Measurements from ENCODE around the gene DLAT.
"Not testable (repeated sequence)": the region's sequence is repeated elsewhere in the genome, so short reads cannot be mapped to it uniquely, and the experiment has no call there.

DLAT gene

DNA sequence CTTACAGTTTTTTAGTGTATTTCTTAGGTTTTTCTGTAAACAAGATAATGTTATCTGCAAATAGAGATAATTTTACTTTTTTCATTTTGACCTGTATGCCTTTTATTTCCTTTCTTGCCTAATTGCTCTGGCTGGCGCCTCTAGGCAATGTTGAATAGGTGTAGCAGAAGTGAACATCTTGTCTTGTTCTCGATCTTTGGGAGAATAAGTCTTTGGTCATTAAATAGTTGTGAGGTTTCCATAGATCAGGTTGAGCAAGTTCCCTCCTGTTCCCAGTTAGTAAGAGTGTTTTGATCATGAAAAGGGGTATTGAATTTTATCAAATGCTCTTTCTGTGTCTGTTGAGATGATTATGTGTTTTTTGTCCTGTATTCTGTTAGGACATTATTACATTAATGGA is 24.6 kb downstream of the DLAT start:
- no peak for DNase-seq (ENCODE audit: low read depth in 2 of 2)

DNA sequence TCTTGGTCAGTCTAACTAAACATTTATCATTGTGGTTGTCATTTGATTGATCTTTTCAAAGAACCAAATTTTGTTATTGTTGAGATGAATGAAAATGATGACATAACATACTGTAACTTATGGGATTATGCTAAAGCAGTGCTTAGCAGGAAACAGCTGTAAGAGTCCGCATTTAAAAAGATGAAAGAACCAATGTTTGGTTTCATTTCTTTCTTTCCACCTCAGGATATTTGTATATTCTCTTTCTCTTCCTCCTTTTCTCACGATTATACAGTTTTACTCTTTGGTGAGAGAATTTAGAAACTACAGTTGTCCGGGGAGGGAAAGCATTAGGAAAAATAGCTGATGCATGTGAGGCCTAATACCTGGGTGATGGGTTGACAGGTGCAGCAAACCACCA is 25.5 kb downstream of the DLAT start:
- no peak for DNase-seq (ENCODE audit: low read depth in 2 of 2)

DNA sequence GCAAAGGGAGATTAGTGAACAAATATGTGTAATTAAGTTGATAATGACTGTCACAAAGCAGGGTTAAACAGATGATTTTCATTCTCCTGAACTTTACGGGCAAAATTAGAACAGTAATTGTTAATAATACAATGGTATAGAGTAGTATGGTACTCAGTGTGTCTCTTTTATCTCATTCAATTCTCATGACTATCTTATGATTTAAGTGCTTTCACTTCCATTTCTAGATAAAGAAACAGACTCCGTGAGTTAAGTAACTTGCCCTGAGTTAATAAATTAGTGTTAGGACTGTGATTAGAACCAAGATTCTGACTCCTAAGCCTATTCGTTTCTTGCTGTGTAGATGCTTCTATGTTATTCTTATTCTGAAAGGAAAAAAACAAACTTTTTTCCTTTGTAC is 26.6 kb downstream of the DLAT start:
- no peak for DNase-seq (ENCODE audit: low read depth in 2 of 2)

DNA sequence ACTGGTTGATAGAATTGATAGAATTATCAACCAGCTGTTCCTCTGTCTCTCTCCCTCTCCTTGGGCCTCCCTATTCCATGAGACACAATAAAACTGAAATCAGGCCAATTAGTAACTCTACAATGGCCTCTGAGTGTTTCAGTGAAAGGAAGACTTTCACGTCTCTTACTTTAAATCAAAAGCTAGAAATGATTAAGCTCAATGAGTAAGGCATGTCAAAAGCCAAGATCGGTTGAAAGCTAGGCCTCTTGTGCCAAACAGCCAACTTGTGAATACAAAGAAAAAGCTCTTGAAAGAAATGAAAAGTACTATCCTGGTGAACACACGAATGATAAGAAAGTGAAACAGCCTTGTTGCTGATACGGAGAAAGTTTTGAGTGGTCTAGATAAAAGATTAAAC is 32.0 kb downstream of the DLAT start:
- no peak for DNase-seq (ENCODE audit: low read depth in 2 of 2)

DNA sequence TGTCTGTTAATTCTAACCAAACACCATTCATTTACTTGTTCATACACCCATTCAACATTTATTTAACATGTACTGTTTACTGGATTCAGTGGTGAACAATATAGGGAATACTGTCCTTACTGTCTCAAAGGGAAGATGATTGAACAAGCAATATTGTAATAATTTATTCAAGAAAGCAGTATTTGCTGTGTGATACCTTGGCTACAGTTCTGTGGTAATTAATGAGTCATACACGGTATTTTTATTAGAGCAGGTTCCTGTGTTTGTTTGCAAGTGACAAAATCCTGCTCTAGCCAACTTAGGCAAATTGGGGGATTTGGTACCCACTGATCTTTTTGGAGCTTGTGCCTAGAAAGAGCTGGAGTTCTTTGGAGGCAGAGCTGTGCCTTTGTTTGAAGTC is 32.9 kb downstream of the DLAT start:
- DNase-seq (ENCODE audit: low read depth in 2 of 2), result no peak

DNA sequence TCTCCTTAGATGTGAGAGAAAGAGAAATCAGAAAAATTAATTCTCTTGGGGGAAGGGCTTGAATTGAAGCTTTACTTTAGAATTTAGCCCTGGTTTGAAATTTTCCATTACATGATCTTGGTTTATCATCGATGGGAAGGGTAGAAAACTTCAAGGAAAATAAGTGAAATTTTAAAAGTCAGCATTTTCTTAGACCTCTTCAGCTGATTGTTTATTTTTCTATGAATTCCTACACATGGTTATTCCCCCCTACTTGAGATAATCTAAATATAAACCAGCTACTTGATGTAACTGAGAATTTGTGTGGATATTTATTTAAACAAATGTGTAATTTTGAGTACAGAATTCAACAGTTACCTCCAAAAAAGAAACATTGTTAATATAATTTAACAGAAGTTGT is 37.7 kb downstream of the DLAT start:
- no peak for DNase-seq (ENCODE audit: low read depth in 2 of 2)

DNA sequence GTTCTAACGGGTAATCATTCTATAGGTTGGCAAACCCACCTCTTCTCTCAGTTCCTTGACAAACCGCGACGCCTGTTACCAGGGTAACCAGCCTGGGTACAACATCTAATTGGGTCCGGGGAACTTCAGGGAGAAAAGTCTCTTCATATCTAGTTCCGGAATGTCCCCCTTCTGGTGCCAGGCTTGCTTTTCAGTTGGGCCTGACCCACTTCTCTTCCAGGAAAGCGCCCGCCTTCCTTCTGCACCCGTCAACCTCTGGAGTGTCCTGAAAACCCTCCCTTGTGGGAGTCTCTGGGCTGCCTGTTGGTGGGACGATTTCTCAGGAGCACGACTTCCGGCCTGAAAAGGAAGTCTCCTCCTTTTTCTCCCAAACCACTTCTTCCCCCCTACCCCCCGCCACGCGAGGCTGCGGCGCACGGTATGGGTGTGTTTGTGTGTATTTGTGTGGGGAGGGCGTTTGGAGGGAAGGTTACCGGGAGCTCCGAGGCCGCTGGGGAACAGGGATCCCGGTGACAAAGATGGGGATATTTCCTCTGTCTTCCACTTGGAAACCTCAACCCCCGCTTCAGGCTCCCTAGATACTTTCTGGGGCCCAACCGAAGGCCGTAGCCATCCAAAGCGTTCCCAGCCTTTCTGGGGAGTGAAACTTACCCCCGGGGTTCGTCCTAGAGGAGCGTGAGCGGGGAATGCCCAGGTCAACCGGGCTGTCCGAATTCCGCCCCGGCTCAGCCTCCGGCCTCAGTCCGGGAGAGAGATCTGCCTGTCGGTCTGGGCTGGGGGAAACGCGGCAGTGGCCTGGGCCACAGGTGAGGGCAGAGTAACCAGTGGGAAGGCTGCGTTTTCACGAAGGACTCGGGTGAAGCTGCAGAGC is 49.0 kb downstream of the DLAT start, which contains the start of the genes NKAPD1 and PIH1D2:
Gene NKAPD1, plus strand, starts transcription at position 359 of the 871 bp plus-strand sequence. CDS start 1,276 bp downstream, outside the sequence.
Gene PIH1D2, minus strand, starts transcription at position 77 of the 871 bp plus-strand sequence. CDS start 843 bp downstream, outside the sequence.
- peak; percentile 59 to 66 for DNase-seq (ENCODE audit: low read depth in 2 of 2)

DNA sequence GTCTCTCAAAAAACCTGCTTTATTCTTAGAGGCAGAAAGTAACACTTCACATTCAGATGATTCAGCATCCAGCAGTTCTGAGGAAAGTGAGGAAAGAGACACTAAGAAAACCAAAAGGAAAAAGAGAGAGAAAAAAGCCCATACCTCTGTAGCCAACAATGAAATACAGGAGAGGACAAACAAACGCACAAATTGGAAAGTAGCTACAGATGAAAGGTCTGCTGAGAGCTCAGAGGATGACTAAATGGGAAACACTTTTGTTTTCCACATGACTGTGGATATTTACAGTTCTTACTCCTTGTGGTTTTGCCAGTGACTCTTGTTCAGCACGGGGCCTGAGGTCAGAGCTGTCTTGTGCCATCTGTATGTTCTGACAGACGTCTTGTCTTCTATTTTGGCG is 57.5 kb downstream of the DLAT start:
- no peak for DNase-seq (ENCODE audit: low read depth in 2 of 2)

DNA sequence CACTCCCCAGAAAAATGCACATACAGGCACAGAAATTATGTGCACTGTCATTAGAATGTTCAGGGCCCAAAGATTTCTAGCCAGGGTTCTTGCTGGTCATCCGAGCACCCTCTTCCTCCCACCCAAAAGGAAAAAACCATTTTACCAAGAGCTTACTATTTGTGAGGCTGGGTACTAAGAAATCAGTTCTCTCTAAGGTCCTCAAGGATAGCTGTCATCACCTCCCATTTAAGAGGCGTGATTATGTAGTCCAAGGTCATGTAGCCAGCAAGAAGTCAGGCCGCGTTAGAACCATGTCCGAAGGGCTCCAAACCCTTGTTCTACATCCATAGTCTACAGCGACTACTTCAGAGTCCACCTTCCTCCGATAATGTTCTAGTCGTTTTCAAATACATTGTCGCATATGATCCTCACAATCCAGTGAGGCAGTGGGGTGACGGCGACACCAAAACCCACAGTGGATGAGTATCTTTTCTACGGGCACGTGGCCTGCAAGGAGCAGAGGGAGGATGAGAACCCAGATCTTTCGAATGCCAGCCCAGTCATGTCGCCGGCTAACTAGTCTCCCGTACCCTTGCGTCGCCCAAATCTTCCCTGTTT is 60.7 kb downstream of the DLAT start:
- DNase-seq (ENCODE audit: low read depth in 2 of 2), result no peak

DNA sequence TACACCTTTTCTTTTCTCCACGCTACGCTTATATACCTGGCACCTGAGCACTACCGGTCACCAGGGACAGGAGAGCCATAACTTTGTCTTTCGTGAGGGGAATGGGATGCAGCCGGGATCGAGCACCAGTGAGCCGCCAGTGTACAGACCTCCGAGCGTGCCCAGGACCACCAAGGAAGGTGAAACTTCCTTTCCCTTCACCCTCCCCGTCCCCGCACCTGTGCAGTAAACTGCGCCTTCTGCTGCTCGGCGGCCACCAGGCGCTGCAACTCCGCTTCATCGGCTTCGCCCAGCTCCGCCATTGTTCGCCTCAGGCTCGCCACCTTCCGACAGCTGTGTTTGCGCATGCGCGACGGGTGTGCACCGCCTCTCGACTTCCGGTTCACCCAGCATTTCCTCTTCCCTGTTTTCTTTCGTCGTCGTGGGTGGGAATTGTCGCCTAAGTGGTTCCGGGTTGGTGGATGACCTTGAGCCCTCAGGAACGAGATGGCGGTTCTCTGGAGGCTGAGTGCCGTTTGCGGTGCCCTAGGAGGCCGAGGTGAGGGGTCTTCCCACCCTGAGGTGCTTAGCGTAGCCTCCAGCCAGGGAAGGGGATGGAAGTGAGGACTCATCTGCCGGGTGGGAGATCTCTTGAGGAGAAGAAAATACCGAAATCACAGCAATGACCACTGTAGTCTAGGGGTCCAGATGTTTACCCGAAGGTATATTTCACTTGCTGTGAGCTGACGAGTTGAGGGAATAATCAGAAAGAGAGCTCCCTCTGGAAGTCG is 61.4 kb downstream of the DLAT start, which contains the start of the genes SDHD and TIMM8B:
Gene SDHD, plus strand, starts transcription at position 452 of the 770 bp plus-strand sequence. Its CDS starts 35 bp downstream, at position 487.
Gene TIMM8B, minus strand, starts transcription at position 335 of the 770 bp plus-strand sequence. Its CDS starts 33 bp downstream, at position 302.
- peak; percentile 91 to 92 for DNase-seq (ENCODE audit: low read depth in 2 of 2)

DNA sequence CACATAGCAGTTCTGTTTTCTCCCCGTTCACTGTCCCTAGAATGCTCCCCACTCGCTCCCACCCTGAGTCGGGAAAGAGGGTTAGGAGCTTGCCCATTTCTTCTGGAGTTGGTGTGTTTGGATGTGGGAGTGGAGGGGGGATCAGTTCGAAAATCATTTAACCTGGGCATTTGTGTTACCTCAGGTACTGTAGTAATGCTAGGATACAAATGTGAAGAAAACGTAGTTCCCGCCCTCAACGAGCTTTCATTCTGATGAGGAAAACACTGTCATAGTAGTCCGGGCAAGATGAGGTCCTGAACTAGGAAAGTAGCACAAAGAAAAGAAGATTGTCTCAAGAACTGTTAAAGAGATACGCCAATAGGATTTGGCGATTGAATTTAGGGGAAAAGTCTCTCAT is 62.0 kb downstream of the DLAT start:
- DNase-seq (ENCODE audit: low read depth in 2 of 2), result no peak

DNA sequence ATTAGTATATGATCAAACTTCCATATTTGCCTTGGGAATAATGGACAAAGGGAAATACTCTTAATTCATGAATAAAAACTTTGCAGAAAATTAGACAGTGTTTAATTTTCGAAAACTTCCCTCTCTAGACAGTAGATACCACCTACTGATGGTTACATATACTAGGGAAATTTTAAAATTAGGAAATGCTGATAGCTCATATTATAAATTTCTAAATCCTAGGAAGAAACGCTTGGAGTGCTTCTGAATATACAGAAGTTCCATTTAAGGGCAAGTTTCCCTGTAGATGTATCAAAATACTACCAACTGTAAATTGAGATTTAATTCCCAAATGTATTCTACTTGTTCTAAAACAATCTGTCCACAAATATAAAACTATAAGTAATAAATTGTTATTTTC is 70.1 kb downstream of the DLAT start:
- not testable (repeated sequence) for DNase-seq (ENCODE audit: low read depth in 2 of 2)

DNA sequence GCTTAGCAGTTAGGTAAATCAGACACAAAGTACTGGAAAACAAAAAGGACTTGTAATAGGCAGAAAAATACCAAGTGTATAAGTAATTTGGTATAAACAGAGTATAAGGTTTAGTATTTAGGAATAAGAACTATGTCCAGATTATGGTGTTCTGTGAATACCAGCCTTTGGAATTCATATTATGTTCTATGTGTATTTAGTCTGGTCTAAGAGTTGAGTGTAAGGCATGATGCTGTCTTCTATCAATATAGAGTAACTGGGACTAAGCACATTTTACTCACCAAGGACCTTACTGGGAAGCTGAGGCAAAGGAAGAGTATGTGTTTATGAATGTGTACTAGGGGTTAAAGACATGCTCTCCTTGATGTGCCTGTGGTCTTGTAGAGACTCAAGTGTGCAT is 71.0 kb downstream of the DLAT start:
- DNase-seq (ENCODE audit: low read depth in 2 of 2), result no peak

DNA sequence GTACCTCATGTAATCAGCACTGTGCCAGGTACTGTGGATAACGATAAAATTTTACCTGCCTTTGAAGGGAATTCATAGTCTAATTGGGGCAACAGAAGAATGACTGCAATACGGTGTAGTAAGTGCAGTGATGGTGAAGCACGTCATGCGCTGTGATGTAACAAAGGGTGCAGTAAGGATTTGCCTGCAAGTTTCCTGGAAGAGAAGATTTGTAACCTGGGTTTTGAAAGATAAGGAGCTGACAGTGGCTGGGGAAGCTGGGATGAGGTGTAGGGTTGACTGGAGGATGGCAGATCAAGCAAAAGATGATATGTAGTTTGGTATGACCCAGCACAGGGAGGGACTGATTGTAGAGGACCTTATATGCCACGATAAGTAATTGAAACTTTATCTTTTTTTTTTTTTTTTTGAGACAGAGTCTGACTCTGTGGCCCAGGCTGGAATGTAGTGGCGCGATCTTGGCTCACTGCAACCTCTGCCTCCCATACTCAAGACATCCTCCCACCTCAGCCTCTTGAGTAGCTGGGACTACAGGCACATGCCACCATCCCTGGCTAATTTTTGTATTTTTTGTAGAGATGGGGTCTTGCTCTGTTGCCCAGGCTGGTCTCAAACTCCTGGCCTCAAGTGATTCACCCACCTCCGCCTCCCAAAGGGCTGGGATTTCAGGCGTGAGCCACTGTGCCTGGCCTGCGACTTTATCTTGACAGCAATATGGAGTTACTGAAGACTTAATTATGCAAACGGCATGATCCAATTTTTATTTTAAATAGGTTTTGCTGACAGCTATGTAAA is 72.7 kb downstream of the DLAT start:
- no peak for DNase-seq (ENCODE audit: low read depth in 2 of 2)

DNA sequence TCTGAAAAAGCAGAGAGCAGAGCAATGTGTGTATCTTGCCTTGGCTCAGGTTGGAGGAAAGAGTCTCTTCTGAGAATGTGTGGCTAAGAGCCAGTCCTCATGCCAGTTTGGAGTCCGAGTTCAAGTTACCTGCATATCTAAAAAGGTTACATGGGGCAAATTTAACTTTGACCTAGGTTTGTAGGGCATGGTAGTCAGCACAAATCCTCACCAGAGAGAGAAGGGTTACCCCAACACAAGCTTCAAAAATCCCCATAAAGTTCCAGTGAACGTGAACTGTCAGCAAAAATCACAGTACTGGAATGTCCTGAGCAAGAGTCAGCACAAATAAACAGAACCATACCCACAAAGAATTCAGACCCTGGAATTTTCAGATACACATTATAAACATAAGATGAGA is 75.3 kb downstream of the DLAT start:
- DNase-seq (ENCODE audit: low read depth in 2 of 2), result no peak

DNA sequence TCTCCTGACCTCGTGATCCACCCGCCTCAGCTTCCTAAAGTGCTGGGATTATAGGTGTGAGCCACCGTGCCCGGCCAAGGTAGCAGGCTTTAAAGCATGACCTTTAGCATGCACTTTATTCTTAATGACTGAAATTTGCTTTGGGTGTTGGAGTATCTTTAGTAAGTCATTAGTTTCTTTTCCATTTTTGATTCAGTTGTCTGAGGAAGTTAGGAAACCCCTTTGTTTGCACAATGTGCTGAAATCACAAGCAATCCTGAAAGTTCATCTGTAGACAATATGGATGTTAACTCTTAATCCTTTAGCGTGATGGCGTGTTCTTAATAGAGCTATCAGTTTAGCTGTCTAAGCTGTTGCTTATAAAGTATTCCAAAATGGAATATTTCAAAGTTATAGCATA is 78.2 kb downstream of the DLAT start:
- DNase-seq (ENCODE audit: low read depth in 2 of 2), result no peak

DNA sequence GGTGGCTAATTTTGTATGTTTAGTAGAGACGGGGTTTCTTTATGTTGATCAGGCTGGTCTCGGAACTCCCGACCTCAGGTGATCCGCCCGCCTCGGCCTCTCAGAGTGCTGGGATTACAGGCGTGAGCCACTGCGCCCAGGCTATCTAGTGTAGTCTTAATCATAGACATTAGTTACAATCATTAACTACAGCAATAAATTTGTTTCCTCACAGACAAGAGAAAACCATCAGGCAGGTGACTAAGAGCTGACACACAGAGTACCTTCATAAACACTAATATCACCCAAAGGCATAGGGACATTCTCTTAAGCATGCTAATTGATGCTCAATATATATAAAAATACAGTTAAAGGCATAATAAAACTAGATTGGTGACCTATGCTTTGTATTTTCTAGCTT is 80.9 kb downstream of the DLAT start:
- DNase-seq (ENCODE audit: low read depth in 2 of 2), result no peak

Measured in stimulated activated CD8-positive, alpha-beta memory T cell treated with anti-CD3 and anti-CD28 coated beads, Interleukin-2, amount 100 ng/mL, for 1 hour (primary cell).